Nephron progenitor cell (in vitro differentiated cells): ENCODE measurements around the gene RPL21.
"Not testable (repeated sequence)": the region's sequence is repeated elsewhere in the genome, so short reads cannot be mapped to it uniquely, and the experiment has no call there.

Experiments
- DNase-seq: peaks from one replicate; pipeline ENCODE4 v3.0.0; 2021
- H3K27ac Mint-ChIP-seq: 2 replicates; pipeline ENCODE4 v1.8.0; 2021; ENCODE audit warnings: mild to moderate bottlenecking, moderate library complexity, mixed read lengths
- H3K27me3 Mint-ChIP-seq: 2 replicates; pipeline ENCODE4 v1.8.0; 2021; ENCODE audit warnings: mild to moderate bottlenecking, low read depth, mixed read lengths; ENCODE audit not compliant: poor library complexity
- H3K36me3 Mint-ChIP-seq: 2 replicates; pipeline ENCODE4 v1.8.0; 2021; ENCODE audit warnings: low read depth, mixed read lengths
- H3K4me1 Mint-ChIP-seq: 2 replicates; pipeline ENCODE4 v1.8.0; 2021; ENCODE audit warnings: mixed read lengths
- H3K4me3 Mint-ChIP-seq: 2 replicates; pipeline ENCODE4 v1.8.0; 2021; ENCODE audit warnings: mild to moderate bottlenecking, moderate library complexity, mixed read lengths
- H3K9me3 Mint-ChIP-seq: 2 replicates; pipeline ENCODE4 v1.8.0; 2021; ENCODE audit warnings: mild to moderate bottlenecking, moderate library complexity, mixed read lengths
- CTCF ChIP-seq: fragments of 200-600 bp; sonication (generic); IDR thresholded peaks from 2 replicates; pipeline ENCODE4 v1.5.0; 2021; ENCODE audit warnings: antibody characterized with exemption

Gene RPL21

GRCh38 chr13:27211771-27212364 lies 39.5 kb upstream of the RPL21 start:
- TF ChIP-seq CTCF: no peak
- Mint-ChIP-seq H3K27ac (no peak overlapping the region), H3K9me3 (peaks cover 40% of the 10 kb centered on the region), H3K4me3 (no peak overlapping the region), H3K36me3 (peaks cover 8% of the 10 kb centered on the region), H3K27me3 (peaks cover 4% of the 10 kb centered on the region), H3K4me1 (no peaks in the 10 kb centered on the region)
- no peak for DNase-seq

DNA sequence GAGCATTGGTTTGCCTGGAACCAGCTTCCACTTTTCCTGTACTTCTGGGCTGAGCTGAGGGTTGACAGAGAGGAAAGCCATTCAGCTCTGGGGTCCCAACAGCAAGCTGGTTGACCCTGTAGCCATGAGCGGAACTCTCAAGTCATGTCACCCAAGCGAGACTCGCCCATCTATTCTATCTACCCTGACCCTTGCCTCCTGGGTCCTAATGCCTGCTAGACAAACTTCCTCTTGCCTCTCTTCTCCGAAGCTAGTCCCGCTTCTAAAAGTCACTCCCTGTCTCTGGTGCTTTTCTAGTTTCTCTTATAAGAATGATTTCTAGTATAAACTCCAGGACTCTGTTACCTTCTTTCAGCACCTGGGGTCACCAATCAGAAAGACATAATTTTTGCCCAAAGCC lies 38.0 kb upstream of the RPL21 start:
- not testable (repeated sequence) for H3K36me3 Mint-ChIP-seq, H3K4me1 Mint-ChIP-seq, DNase-seq, H3K27ac Mint-ChIP-seq, H3K4me3 Mint-ChIP-seq, H3K27me3 Mint-ChIP-seq
- H3K9me3 Mint-ChIP-seq: peaks cover 35% of the 10 kb centered on the region

GRCh38 chr13:27217791-27218190 lies 33.6 kb upstream of the RPL21 start:
- DNase-seq, H3K4me3 Mint-ChIP-seq, H3K27me3 Mint-ChIP-seq, H3K27ac Mint-ChIP-seq, H3K4me1 Mint-ChIP-seq: not testable (repeated sequence)
- H3K9me3 Mint-ChIP-seq: peaks cover 34% of the 10 kb centered on the region
- peaks cover 15% of the 10 kb centered on the region for H3K36me3 Mint-ChIP-seq

DNA sequence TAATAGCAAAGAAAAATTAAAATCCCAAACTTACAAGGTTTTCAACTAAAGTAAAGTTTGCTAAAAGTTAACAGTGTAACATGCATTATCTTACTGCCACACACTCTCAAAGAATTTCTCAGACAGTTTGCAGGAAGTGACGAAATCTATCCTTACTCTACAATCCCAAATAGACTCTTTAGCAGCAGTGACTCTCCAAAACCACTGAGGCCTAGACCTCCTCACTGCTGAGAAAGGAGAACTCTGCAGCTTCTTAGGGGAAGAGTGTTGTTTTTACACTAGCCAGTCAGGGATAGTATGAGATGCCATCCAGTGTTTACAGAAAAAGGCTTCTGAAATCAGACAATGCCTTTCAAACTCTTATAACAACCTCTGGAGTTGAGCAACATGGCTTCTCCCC lies 32.5 kb upstream of the RPL21 start:
- peaks cover 15% of the 10 kb centered on the region for H3K36me3 Mint-ChIP-seq
- not testable (repeated sequence) for H3K4me3 Mint-ChIP-seq, DNase-seq, H3K4me1 Mint-ChIP-seq, H3K27me3 Mint-ChIP-seq, H3K27ac Mint-ChIP-seq
- peaks cover 33% of the 10 kb centered on the region for H3K9me3 Mint-ChIP-seq

GRCh38 chr13:27219611-27220010 lies 31.7 kb upstream of the RPL21 start:
- TF ChIP-seq CTCF: no peak
- Mint-ChIP-seq H3K9me3 (peaks cover 33% of the 10 kb centered on the region), H3K27ac (no peak overlapping the region), H3K4me1 (no peaks in the 10 kb centered on the region), H3K27me3 (peaks cover 12% of the 10 kb centered on the region), H3K36me3 (peaks cover 15% of the 10 kb centered on the region), H3K4me3 (no peak overlapping the region)
- DNase-seq: no peak

GRCh38 chr13:27222100-27222499 lies 29.3 kb upstream of the RPL21 start:
- Mint-ChIP-seq H3K9me3 (peaks cover 33% of the 10 kb centered on the region), H3K36me3 (peaks cover 15% of the 10 kb centered on the region), H3K27me3 (peaks cover 21% of the 10 kb centered on the region)
- not testable (repeated sequence) for H3K4me1 Mint-ChIP-seq, DNase-seq, H3K4me3 Mint-ChIP-seq, H3K27ac Mint-ChIP-seq

DNA sequence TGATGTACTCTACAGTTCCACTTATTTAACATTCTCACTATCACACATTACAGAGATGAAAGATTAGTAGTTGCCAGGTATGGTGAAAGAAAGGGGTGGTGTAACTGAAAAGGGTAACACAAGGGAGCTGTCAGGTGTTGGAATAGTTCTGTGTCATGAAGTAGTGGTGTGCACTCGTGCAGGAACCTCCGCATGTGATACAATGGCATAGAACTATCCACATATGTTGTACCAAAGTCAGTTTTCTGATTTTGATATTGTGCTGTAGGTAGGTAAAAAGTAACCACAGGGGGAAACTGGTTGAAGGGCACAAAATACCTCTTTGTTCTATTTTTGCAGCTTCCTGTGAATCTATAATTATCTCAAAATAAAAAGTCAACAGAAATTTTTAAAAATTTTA lies 24.4 kb upstream of the RPL21 start:
- DNase-seq: no peak
- Mint-ChIP-seq H3K4me1 (peaks cover 6% of the 10 kb centered on the region), H3K27me3 (peaks cover 33% of the 10 kb centered on the region), H3K27ac (no peak overlapping the region), H3K4me3 (no peak overlapping the region), H3K9me3 (peaks cover 6% of the 10 kb centered on the region), H3K36me3 (peaks cover under 1% of the 10 kb centered on the region)
- TF ChIP-seq CTCF: no peak

- peaks cover 6% of the 10 kb centered on the region for H3K4me1 Mint-ChIP-seq
- DNase-seq: no peak
- H3K9me3 Mint-ChIP-seq: peaks cover 5% of the 10 kb centered on the region
- H3K36me3 Mint-ChIP-seq: no peaks in the 10 kb centered on the region
- no peak for TF ChIP-seq CTCF
- H3K4me3 Mint-ChIP-seq: no peak overlapping the region
- peaks cover 28% of the 10 kb centered on the region for H3K27me3 Mint-ChIP-seq
- H3K27ac Mint-ChIP-seq: no peak overlapping the region
Measured at GRCh38 chr13:27228131-27228530, 23.2 kb upstream of the RPL21 start.
